Liver (tissue), 9 donors: Measurements from ENCODE around the gene ODAD3. TPM values are rescaled to one million over a fixed set of nuclear protein-coding genes. Genes with fewer than 3 reads are reported as not detected.
A peak's percentile ranks its signal among the peaks of the same experiment; 100 is the strongest.

Source experiments
- DNase-seq: peaks from one replicate; pipeline ENCODE4 v3.0.0-alpha.2; 2017; ENCODE audit warnings: low spot score
- H3K27ac ChIP-seq, 2 donors: one replicate each; pipeline ENCODE4 v1.7.0; 2013; ENCODE audit warnings: inconsistent platforms in 2 of 2, low read length in 2 of 2, control low read depth in 1 of 2, low read depth in 1 of 2, mild to moderate bottlenecking in 1 of 2
- H3K27me3 ChIP-seq, 4 donors: one replicate each; pipeline versions ENCODE4 v1.6.1 to v1.7.0; 2013; ENCODE audit warnings: low read length in 3 of 4, inconsistent platforms in 1 of 4, mild to moderate bottlenecking in 1 of 4, moderate library complexity in 1 of 4; ENCODE audit not compliant: control insufficient read depth in 4 of 4, insufficient read depth in 4 of 4
- H3K36me3 ChIP-seq, 4 donors: one replicate each; pipeline versions ENCODE4 v1.6.1 to v1.7.0; 2013; ENCODE audit warnings: low read length in 3 of 4, mild to moderate bottlenecking in 3 of 4, low read depth in 1 of 4, moderate library complexity in 1 of 4; ENCODE audit not compliant: control insufficient read depth in 4 of 4, insufficient read depth in 3 of 4
- H3K4me1 ChIP-seq, 4 donors: one replicate each; pipeline versions ENCODE4 v1.6.1 to v1.7.0; 2013; ENCODE audit warnings: low read length in 3 of 4, mild to moderate bottlenecking in 3 of 4, moderate library complexity in 1 of 4; ENCODE audit not compliant: control insufficient read depth in 4 of 4, insufficient read depth in 4 of 4
- H3K4me3 ChIP-seq, 3 donors: one replicate each; pipeline versions ENCODE4 v1.6.1 to v1.7.0; 2013; ENCODE audit warnings: low read length in 3 of 3, control low read depth in 1 of 3, low read depth in 1 of 3, mild to moderate bottlenecking in 1 of 3
- H3K9ac ChIP-seq, 2 donors: one replicate each; pipeline ENCODE4 v1.7.0; 2013; ENCODE audit warnings: low read length in 2 of 2, mild to moderate bottlenecking in 2 of 2, moderate library complexity in 2 of 2, control low read depth in 1 of 2, low read depth in 1 of 2
- H3K9me3 ChIP-seq, 4 donors: one replicate each; pipeline versions ENCODE4 v1.6.1 to v1.7.0; 2013; ENCODE audit warnings: low read length in 3 of 4; ENCODE audit not compliant: control insufficient read depth in 4 of 4
- CTCF ChIP-seq: fragments of 150-350 bp; IDR thresholded peaks from 2 replicates; pipeline ENCODE4 v1.5.1; 2017; ENCODE audit warnings: improper control_type of control experiment, low read depth, low read length; ENCODE audit not compliant: missing input control
- EGR1 ChIP-seq, 2 donors: IDR thresholded peaks; 2 replicates each; pipeline ENCODE4 v1.6.1; 2016 to 2018; ENCODE audit warnings: antibody characterized with exemption in 2 of 2, low read depth in 2 of 2
- FOXA1 ChIP-seq: IDR thresholded peaks from 2 replicates; pipeline ENCODE4 v1.6.1; 2016; ENCODE audit warnings: antibody characterized with exemption
- FOXA2 ChIP-seq: IDR thresholded peaks from 2 replicates; pipeline ENCODE4 v1.6.1; 2016; ENCODE audit warnings: antibody characterized with exemption
- GABPA ChIP-seq, 2 donors: IDR thresholded peaks in 1 of 2; conservative IDR thresholded peaks in 1 of 2; 2 replicates each; pipeline ENCODE4 v1.6.1; 2016; ENCODE audit warnings: antibody characterized with exemption in 2 of 2, mild to moderate bottlenecking in 1 of 2, moderate library complexity in 1 of 2
- HNF4A ChIP-seq, 2 donors: conservative IDR thresholded peaks; 2 replicates each; pipeline ENCODE4 v1.6.1; 2016; ENCODE audit warnings: antibody characterized with exemption in 2 of 2, mild to moderate bottlenecking in 2 of 2
- HNF4G ChIP-seq: IDR thresholded peaks from 2 replicates; pipeline ENCODE4 v1.6.1; 2016; ENCODE audit warnings: antibody characterized with exemption
- MAX ChIP-seq: IDR thresholded peaks from 2 replicates; pipeline ENCODE4 v1.6.1; 2016; ENCODE audit warnings: antibody characterized with exemption
- NR2F2 ChIP-seq: IDR thresholded peaks from 2 replicates; pipeline ENCODE4 v1.6.1; 2016; ENCODE audit warnings: antibody characterized with exemption
- RAD21 ChIP-seq, 2 donors: IDR thresholded peaks; 2 replicates each; pipeline ENCODE4 v1.6.1; 2016; ENCODE audit warnings: antibody characterized with exemption in 2 of 2, mild to moderate bottlenecking in 2 of 2
- REST ChIP-seq: IDR thresholded peaks from 2 replicates; pipeline ENCODE4 v1.6.1; 2016; ENCODE audit warnings: antibody characterized with exemption, mild to moderate bottlenecking
- RXRA ChIP-seq, 2 donors: IDR thresholded peaks; 2 replicates each; pipeline ENCODE4 v1.6.1; 2017 to 2018; ENCODE audit warnings: antibody characterized with exemption in 2 of 2, mild to moderate bottlenecking in 1 of 2
- SP1 ChIP-seq: IDR thresholded peaks from 2 replicates; pipeline ENCODE4 v1.6.1; 2018; ENCODE audit warnings: antibody characterized with exemption, mild to moderate bottlenecking
- TAF1 ChIP-seq: conservative IDR thresholded peaks from 2 replicates; pipeline ENCODE4 v1.6.1; 2016; ENCODE audit warnings: antibody characterized with exemption, mild to moderate bottlenecking
- YY1 ChIP-seq: IDR thresholded peaks from 2 replicates; pipeline ENCODE4 v1.6.1; 2016; ENCODE audit warnings: antibody characterized with exemption, mild to moderate bottlenecking
- ZBTB33 ChIP-seq: IDR thresholded peaks from 2 replicates; pipeline ENCODE4 v1.6.1; 2016; ENCODE audit warnings: antibody characterized with exemption
- WGBS: extraction: QIAGEN DNeasy Blood & Tissue Kit; methylation state at CpG from one replicate; pipeline ENCODE4 v1.1.7; 2013; 5-methylcytosine and 5-hydroxymethylcytosine counted together
- polyA plus RNA-seq, 2 donors: library from polyadenylated mRNA; stranded (reverse) in 1 of 2; unstranded in 1 of 2; fragments of 200-250 nt in 1 of 2; fragments of >200 nt in 1 of 2; fragmentation: Nextera tagmentation in 1 of 2; extraction: Ambion mirVana in 1 of 2; gene quantifications; one replicate each; pipeline versions ENCODE4 v1.2.1 to v1.2.3, GENCODE V29; 2013 to 2015
- total RNA-seq, 2 donors: library from RNA; depleted of rRNA; stranded (reverse); fragments of >200 nt; gene quantifications; one replicate each; pipeline ENCODE4 v1.2.3, GENCODE V29; 2014
- donor health status: healthy.
- donor health status: healthy.
- donor health status: healthy.
- donor health status: healthy.
- donor health status: healthy.

The ODAD3 gene
- total and polyA plus RNA-seq, 4 donors, result 0.08 to 0.46 (median 0.21) TPM; not detected in 1

- TF ChIP-seq SP1 (peak; percentile 72), GABPA (IDR thresholded peaks at IDR 0.05 in 1 of 2, conservative IDR thresholded peaks at IDR 0.05 in 1 of 2) (no peak), TAF1 (no peak), REST (peak; percentile 86), ZBTB33 (no peak), FOXA1 (peak; percentile 9), HNF4G (no peak), HNF4A (conservative IDR thresholded peaks at IDR 0.05) (no peak), FOXA2 (no peak), EGR1 (IDR thresholded peaks at IDR 0.05; ENCODE audit: low read depth in 2 of 2) (no peak), YY1 (peak; percentile 59), MAX (no peak), RXRA (IDR thresholded peaks at IDR 0.05) (peak in 1 of 2 donors; percentile 7), RAD21 (IDR thresholded peaks at IDR 0.05) (peak; percentile 70 to 71), NR2F2 (peak; percentile 64), CTCF (peak; percentile 50)
- 3% methylated on average over 54 of the region's 54 CpGs for WGBS
- H3K9me3 ChIP-seq, result no peaks in the 10 kb centered on the region
- peak; percentile 91 for DNase-seq
- peaks cover 8 to 54% (median 29%) of the 10 kb centered on the region in 4 donors for H3K4me1 ChIP-seq
- H3K27me3 ChIP-seq, result no peaks in the 10 kb centered on the region
- H3K9ac ChIP-seq, result peak overlapping the region in 1 of 2 donors; percentile 70
- H3K27ac ChIP-seq, result peak overlapping the region; percentile 74 to 83
- H3K36me3 ChIP-seq, result no peaks in the 10 kb centered on the region
- peak overlapping the region; percentile 47 to 60 (median 51) for H3K4me3 ChIP-seq
Observed at GRCh38 chr19:11380653-11381537, 54.0 kb downstream of the ODAD3 start.
